Measurements from ENCODE around the gene FARP1. TPM values are rescaled to one million over a fixed set of nuclear protein-coding genes. Genes with fewer than 3 reads are reported as not detected.

Gene FARP1
- polyA plus RNA-seq, 1 of the 3 experiments (the other 2 are of a cell fraction) = 12.0 TPM

- peak overlapping the region in 1 of 2 experiments; percentile 60; a peak in 2 of 4 replicates for H3K27ac ChIP-seq (ENCODE audit: low read depth in 2 of 2, low read length in 1 of 2)
- peak; percentile 90 for DNase-seq
- H3K4me2 ChIP-seq = peak overlapping the region; percentile 86; the same call in 1 of the 2 replicates
- peaks cover 0 to under 1% of the 10 kb centered on the region in 2 experiments for H3K36me3 ChIP-seq (replicated peaks in 1 of 2; ENCODE audit: control insufficient read depth in 1 of 2, insufficient read depth in 2 of 2, low read length in 1 of 2)
- peak overlapping the region; percentile 78; the same call in 1 of the 2 replicates for H2AFZ ChIP-seq (ENCODE audit: low read depth)
- TF ChIP-seq FOSL2 (IDR thresholded peaks at IDR 0.05; ENCODE audit: borderline replicate concordance, low read depth) = no peak
- no peak for TF ChIP-seq FOXM1 (IDR thresholded peaks at IDR 0.05; ENCODE audit: low read depth)
- TF ChIP-seq TCF12 (IDR thresholded peaks at IDR 0.05) = no peak
- no peak for TF ChIP-seq ELF1 (IDR thresholded peaks at IDR 0.05)
- no peak for TF ChIP-seq YY1 (IDR thresholded peaks at IDR 0.05; ENCODE audit: low read depth)
- TF ChIP-seq JUND (IDR thresholded peaks at IDR 0.05) = no peak
- no peak for TF ChIP-seq SIN3A (IDR thresholded peaks at IDR 0.05; ENCODE audit: borderline replicate concordance, low read depth, low read length)
- H3F3A ChIP-seq (replicated peaks; ENCODE audit: insufficient read depth) = no peaks in the 10 kb centered on the region
- no CpG with 5 or more reads among the region's 66 CpGs for WGBS (ENCODE audit: low lambda C conversion rate)
- no peaks in the 10 kb centered on the region for H3K9me3 ChIP-seq
- H3K9me2 ChIP-seq = no peaks in the 10 kb centered on the region
- peaks cover 44% of the 10 kb centered on the region for H3K79me2 ChIP-seq (ENCODE audit: insufficient read depth)
- peak overlapping the region; percentile 80; the same call in 1 of the 2 replicates for H3K9ac ChIP-seq
- no peaks in the 10 kb centered on the region for H3K27me3 ChIP-seq (ENCODE audit: insufficient read depth)
- H3K4me3 ChIP-seq (ENCODE audit: low read depth in 2 of 2, low read length in 1 of 2) = peak overlapping the region; percentile 79 to 81
- peaks cover 32% of the 10 kb centered on the region for H4K20me1 ChIP-seq (ENCODE audit: insufficient read depth)
- peaks cover 25 to 29% of the 10 kb centered on the region in 2 experiments for H3K4me1 ChIP-seq (ENCODE audit: control insufficient read depth in 1 of 2, insufficient read depth in 2 of 2, low read depth in 1 of 2, low read length in 1 of 2)
- POLR2A ChIA-PET = interaction anchor here (0.6 kb wide), 1 partner anchor 20 kb away, joined by 3 read pairs; no protein-coding TSS in a partner anchor
- CTCF ChIA-PET = interaction anchor here (1.3 to 1.6 kb wide), 2 partner anchors 27 to 530 kb away, joined by 3 read pairs; no protein-coding TSS in a partner anchor
These were observed 261 bp downstream of the FARP1 start for GRCh38 chr13:98143157-98143553.

DNA sequence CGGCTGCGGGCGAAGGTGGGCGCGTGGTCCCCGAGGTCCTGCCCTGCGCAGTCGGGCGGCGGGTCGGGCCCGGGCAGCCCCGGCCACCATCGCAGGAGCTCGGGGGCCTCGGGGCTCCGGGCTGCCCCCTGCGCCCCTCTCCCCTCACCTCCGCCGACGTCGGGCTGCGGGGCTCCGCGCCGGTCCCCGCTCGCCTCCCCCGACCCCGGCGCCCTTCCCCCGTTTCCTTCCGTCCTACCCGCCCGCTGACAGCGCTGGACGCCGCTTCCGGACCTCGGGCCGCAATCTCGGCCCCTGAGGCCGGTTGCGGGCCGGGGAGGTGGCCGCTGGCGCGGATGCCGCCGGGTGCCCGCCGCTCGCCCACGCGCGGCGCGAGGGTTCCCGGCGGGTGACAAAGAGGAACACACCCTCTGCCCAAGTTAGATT, 720 bp downstream of the FARP1 start:
- H3K36me3 ChIP-seq (replicated peaks in 1 of 2; ENCODE audit: control insufficient read depth in 1 of 2, insufficient read depth in 2 of 2, low read length in 1 of 2) = peaks cover 0 to 5% of the 10 kb centered on the region in 2 experiments
- H3K4me2 ChIP-seq = peak overlapping the region; percentile 86
- peaks cover 25 to 29% of the 10 kb centered on the region in 2 experiments for H3K4me1 ChIP-seq (ENCODE audit: control insufficient read depth in 1 of 2, insufficient read depth in 2 of 2, low read depth in 1 of 2, low read length in 1 of 2)
- peak; percentile 75 for DNase-seq
- no peaks in the 10 kb centered on the region for H3F3A ChIP-seq (replicated peaks; ENCODE audit: insufficient read depth)
- no peaks in the 10 kb centered on the region for H3K27me3 ChIP-seq (ENCODE audit: insufficient read depth)
- H3K79me2 ChIP-seq (ENCODE audit: insufficient read depth) = peaks cover 48% of the 10 kb centered on the region
- H4K20me1 ChIP-seq (ENCODE audit: insufficient read depth) = peaks cover 32% of the 10 kb centered on the region
- WGBS (ENCODE audit: low lambda C conversion rate) = 4% methylated on average over 9 of the region's 60 CpGs
- peak overlapping the region; percentile 53 to 60; a peak in 3 of 4 replicates for H3K27ac ChIP-seq (ENCODE audit: low read depth in 2 of 2, low read length in 1 of 2)
- H3K9me3 ChIP-seq = no peaks in the 10 kb centered on the region
- H3K9me2 ChIP-seq = no peaks in the 10 kb centered on the region
- TF ChIP-seq SIN3A (IDR thresholded peaks at IDR 0.05; ENCODE audit: borderline replicate concordance, low read depth, low read length) (peak; percentile 41; the same call in 1 of the 2 replicates), EZH2phosphoT487 (IDR thresholded peaks at IDR 0.05; ENCODE audit: borderline replicate concordance, low read depth) (no peak)
- ChIA-PET CTCF (interaction anchor here (1.0 to 1.6 kb wide), 3 partner anchors 26 to 530 kb away, joined by 3 to 4 read pairs (median 3); no protein-coding TSS in a partner anchor), POLR2A (interaction anchor here (0.5 kb wide), 1 partner anchor 25 kb away, joined by 3 read pairs; no protein-coding TSS in a partner anchor)
- H3K9ac ChIP-seq = peak overlapping the region; percentile 80
- H2AFZ ChIP-seq (ENCODE audit: low read depth) = peak overlapping the region; percentile 78; the same call in 1 of the 2 replicates
- H3K4me3 ChIP-seq (ENCODE audit: low read depth in 2 of 2, low read length in 1 of 2) = peak overlapping the region; percentile 79 to 81

DNA sequence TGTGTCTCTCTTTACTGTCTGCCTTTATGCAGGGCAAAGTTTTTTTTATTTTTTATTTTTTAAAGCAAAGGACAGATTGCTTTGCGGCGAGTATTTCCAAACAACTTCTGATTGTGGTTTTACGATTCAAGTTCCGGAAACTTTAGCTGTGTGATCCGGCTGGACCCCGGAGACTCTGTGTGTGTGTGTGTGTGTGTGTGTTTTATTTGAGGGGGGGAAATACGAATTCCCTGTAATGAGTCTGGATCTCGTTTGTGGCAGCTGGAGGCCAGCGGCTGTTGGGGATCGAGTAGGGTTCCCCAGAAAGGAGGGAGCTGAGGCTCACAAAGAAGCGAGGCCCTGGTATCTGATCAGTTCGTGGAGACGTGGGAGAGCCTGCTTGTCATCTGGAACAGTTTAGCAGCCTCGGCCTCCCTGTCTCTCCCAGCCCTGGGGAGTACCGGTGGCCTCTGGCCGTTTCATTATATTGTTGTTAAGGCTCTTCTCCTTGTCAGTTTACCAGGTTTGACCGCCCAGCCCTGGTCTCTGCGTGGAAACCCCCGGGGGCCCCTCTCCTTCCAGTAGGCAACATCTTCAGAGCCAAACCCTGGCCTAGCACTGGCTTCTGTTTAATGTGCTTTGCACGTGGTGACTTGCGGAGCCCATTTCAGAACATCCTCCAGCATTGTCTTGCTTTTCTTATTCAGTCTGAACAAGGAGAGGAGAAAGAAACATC, 1.3 kb downstream of the FARP1 start:
- no peaks in the 10 kb centered on the region for H3K9me3 ChIP-seq
- H3K4me1 ChIP-seq (ENCODE audit: control insufficient read depth in 1 of 2, insufficient read depth in 2 of 2, low read depth in 1 of 2, low read length in 1 of 2) = peaks cover 25 to 29% of the 10 kb centered on the region in 2 experiments
- H3F3A ChIP-seq (replicated peaks; ENCODE audit: insufficient read depth) = no peaks in the 10 kb centered on the region
- CTCF ChIA-PET = interaction anchor here (0.6 to 1.6 kb wide), 5 partner anchors 26 to 509 kb away, joined by 3 to 5 read pairs (median 4); no protein-coding TSS in a partner anchor
- peak overlapping the region; percentile 86 for H3K4me2 ChIP-seq
- H3K9me2 ChIP-seq = no peaks in the 10 kb centered on the region
- peaks cover 54% of the 10 kb centered on the region for H3K79me2 ChIP-seq (ENCODE audit: insufficient read depth)
- DNase-seq = peak; percentile 66
- H3K27me3 ChIP-seq (ENCODE audit: insufficient read depth) = no peaks in the 10 kb centered on the region
- WGBS (ENCODE audit: low lambda C conversion rate) = 13% methylated on average over 10 of the region's 21 CpGs
- TF ChIP-seq, protein P1, sequence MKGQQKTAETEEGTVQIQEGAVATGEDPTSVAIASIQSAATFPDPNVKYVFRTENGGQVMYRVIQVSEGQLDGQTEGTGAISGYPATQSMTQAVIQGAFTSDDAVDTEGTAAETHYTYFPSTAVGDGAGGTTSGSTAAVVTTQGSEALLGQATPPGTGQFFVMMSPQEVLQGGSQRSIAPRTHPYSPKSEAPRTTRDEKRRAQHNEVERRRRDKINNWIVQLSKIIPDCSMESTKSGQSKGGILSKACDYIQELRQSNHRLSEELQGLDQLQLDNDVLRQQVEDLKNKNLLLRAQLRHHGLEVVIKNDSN (IDR thresholded peaks at IDR 0.05; ENCODE audit: borderline replicate concordance, low read depth) = no peak
- TF ChIP-seq MAX (IDR thresholded peaks at IDR 0.05; ENCODE audit: low read depth) (peak; percentile 42), MXI1 (IDR thresholded peaks at IDR 0.05; ENCODE audit: low read depth, low read length) (peak; percentile 80), MEF2A (IDR thresholded peaks at IDR 0.05; ENCODE audit: borderline replicate concordance, low read depth) (no peak), POLR2AphosphoS5 (IDR thresholded peaks at IDR 0.05; ENCODE audit: low read depth, low read length) (no peak), TCF12 (IDR thresholded peaks at IDR 0.05) (peak; percentile 60), SMC3 (IDR thresholded peaks at IDR 0.05; ENCODE audit: low read depth, low read length) (peak; percentile 3; the same call in 1 of the 2 replicates)
- POLR2A ChIA-PET = interaction anchor here (0.5 kb wide), 1 partner anchor 25 kb away, joined by 3 read pairs; no protein-coding TSS in a partner anchor
- peak overlapping the region; percentile 53 to 60; a peak in 3 of 4 replicates for H3K27ac ChIP-seq (ENCODE audit: low read depth in 2 of 2, low read length in 1 of 2)
- H3K36me3 ChIP-seq (replicated peaks in 1 of 2; ENCODE audit: control insufficient read depth in 1 of 2, insufficient read depth in 2 of 2, low read length in 1 of 2) = peaks cover 0 to 5% of the 10 kb centered on the region in 2 experiments
- H3K9ac ChIP-seq = peak overlapping the region; percentile 80
- H3K4me3 ChIP-seq (ENCODE audit: low read depth in 2 of 2, low read length in 1 of 2) = peak overlapping the region; percentile 79 to 81
- peak overlapping the region; percentile 78; the same call in 1 of the 2 replicates for H2AFZ ChIP-seq (ENCODE audit: low read depth)
- peaks cover 32% of the 10 kb centered on the region for H4K20me1 ChIP-seq (ENCODE audit: insufficient read depth)
